ENCODE data around the gene SUPT5H. TPM values are rescaled to one million over a fixed set of nuclear protein-coding genes. Genes with fewer than 3 reads are reported as not detected.

SUPT5H gene
- polyA plus RNA-seq, 1 donor from 2014 or later: 92.5 TPM

- Histone ChIP-seq H3K4me3 (ENCODE audit: low read length) (no peak overlapping the region), H3K27ac (ENCODE audit: low read length) (no peak overlapping the region), H3K79me2 (replicated peaks; ENCODE audit: insufficient read depth, low read length) (peaks cover 4% of the 10 kb centered on the region), H3F3A (ENCODE audit: insufficient read depth, low read length, poor library complexity, severe bottlenecking) (no peaks in the 10 kb centered on the region), H3K36me3 (ENCODE audit: insufficient read depth, low read length) (no peaks in the 10 kb centered on the region), H3K9ac (ENCODE audit: low read length) (no peak overlapping the region), H3K27me3 (ENCODE audit: insufficient read depth, low read depth, low read length) (no peaks in the 10 kb centered on the region), H3K4me2 (ENCODE audit: low read length) (no peak overlapping the region), H3K9me2 (ENCODE audit: insufficient read depth, low read length) (no peaks in the 10 kb centered on the region), H3K9me3 (ENCODE audit: low read length) (no peaks in the 10 kb centered on the region), H4K20me1 (ENCODE audit: insufficient read depth) (no peaks in the 10 kb centered on the region), H2AFZ (ENCODE audit: low read depth, low read length) (no peak overlapping the region)
- no peak for TF ChIP-seq MXI1 (conservative IDR thresholded peaks at IDR 0.05; ENCODE audit: poor library complexity, severe bottlenecking)
- no peak for TF ChIP-seq TAF1 (IDR thresholded peaks at IDR 0.05; ENCODE audit: low read depth)
- TF ChIP-seq RAD21 (conservative IDR thresholded peaks at IDR 0.05): no peak
- TF ChIP-seq POLR2AphosphoS5 (IDR thresholded peaks at IDR 0.05): no peak
- no peak for TF ChIP-seq SMC3 (conservative IDR thresholded peaks at IDR 0.05; ENCODE audit: poor library complexity)
- no peak for TF ChIP-seq REST (IDR thresholded peaks at IDR 0.05; ENCODE audit: borderline replicate concordance)
- no peak for TF ChIP-seq EZH2 (IDR thresholded peaks at IDR 0.05; ENCODE audit: borderline replicate concordance, insufficient read depth, low read length, poor library complexity, severe bottlenecking)
- TF ChIP-seq CTCF (IDR thresholded peaks at IDR 0.05; ENCODE audit: poor library complexity, severe bottlenecking): no peak
- TF ChIP-seq EP300 (conservative IDR thresholded peaks at IDR 0.05; ENCODE audit: poor library complexity, severe bottlenecking): no peak
Measured at GRCh38 chr19:39524495-39524894, 79.1 kb downstream of the SUPT5H start.

GRCh38 chr19:39525205-39525604 is 79.8 kb downstream of the SUPT5H start:
- Histone ChIP-seq H3K9me3 (ENCODE audit: low read length) (no peaks in the 10 kb centered on the region), H3K27ac (ENCODE audit: low read length) (no peak overlapping the region), H2AFZ (ENCODE audit: low read depth, low read length) (no peak overlapping the region), H3K9ac (ENCODE audit: low read length) (no peak overlapping the region), H3K4me3 (ENCODE audit: low read length) (no peak overlapping the region), H3K27me3 (ENCODE audit: insufficient read depth, low read depth, low read length) (no peaks in the 10 kb centered on the region), H4K20me1 (ENCODE audit: insufficient read depth) (no peaks in the 10 kb centered on the region), H3K36me3 (ENCODE audit: insufficient read depth, low read length) (no peaks in the 10 kb centered on the region), H3F3A (ENCODE audit: insufficient read depth, low read length, poor library complexity, severe bottlenecking) (no peaks in the 10 kb centered on the region), H3K79me2 (replicated peaks; ENCODE audit: insufficient read depth, low read length) (peaks cover 10% of the 10 kb centered on the region), H3K9me2 (ENCODE audit: insufficient read depth, low read length) (no peaks in the 10 kb centered on the region), H3K4me2 (ENCODE audit: low read length) (no peak overlapping the region)
- TF ChIP-seq EP300 (conservative IDR thresholded peaks at IDR 0.05; ENCODE audit: poor library complexity, severe bottlenecking): no peak
- TF ChIP-seq CTCF (IDR thresholded peaks at IDR 0.05; ENCODE audit: poor library complexity, severe bottlenecking): no peak
- no peak for TF ChIP-seq REST (IDR thresholded peaks at IDR 0.05; ENCODE audit: borderline replicate concordance)
- no peak for TF ChIP-seq MXI1 (conservative IDR thresholded peaks at IDR 0.05; ENCODE audit: poor library complexity, severe bottlenecking)
- no peak for TF ChIP-seq EZH2 (IDR thresholded peaks at IDR 0.05; ENCODE audit: borderline replicate concordance, insufficient read depth, low read length, poor library complexity, severe bottlenecking)
- TF ChIP-seq TAF1 (IDR thresholded peaks at IDR 0.05; ENCODE audit: low read depth): no peak
- TF ChIP-seq POLR2AphosphoS5 (IDR thresholded peaks at IDR 0.05): no peak
- TF ChIP-seq SMC3 (conservative IDR thresholded peaks at IDR 0.05; ENCODE audit: poor library complexity): no peak
- TF ChIP-seq RAD21 (conservative IDR thresholded peaks at IDR 0.05): no peak

Measured in neural cell (in vitro differentiated cells).